SK-N-SH treated with all-trans-retinoic acid at 6 μM for 48 hours (cell line): ENCODE data around the gene CFAP52.
"Not testable (repeated sequence)": the region's sequence is repeated elsewhere in the genome, so short reads cannot be mapped to it uniquely, and the experiment has no call there.

Source experiments
- ARNTL ChIP-seq: fragments of 450-650 bp; formaldehyde crosslinking; IDR thresholded peaks from 2 replicates; pipeline ENCODE4 v1.5.0; 2020; ENCODE audit warnings: low read depth, mild to moderate bottlenecking, moderate library complexity, borderline replicate concordance
- RARB ChIP-seq: fragments of 250-450 bp; sonication (Bioruptor Pico); IDR thresholded peaks from 2 replicates; pipeline ENCODE4 v1.8.0; 2021; ENCODE audit warnings: mild to moderate bottlenecking, moderate library complexity
- SNAI2 ChIP-seq: fragments of 250-450 bp; sonication (Bioruptor Pico); IDR thresholded peaks from 2 replicates; pipeline ENCODE4 v1.5.0; 2020; ENCODE audit warnings: mild to moderate bottlenecking, moderate library complexity
- ZNF565 ChIP-seq: fragments of 450-650 bp; formaldehyde crosslinking; conservative IDR thresholded peaks from 2 replicates; pipeline ENCODE4 v1.5.0; 2020; ENCODE audit warnings: low read depth, mild to moderate bottlenecking, moderate library complexity
- ZNF70 ChIP-seq: fragments of 450-650 bp; formaldehyde crosslinking; IDR thresholded peaks from 2 replicates; pipeline ENCODE4 v1.5.0; 2020; ENCODE audit warnings: mild to moderate bottlenecking, moderate library complexity
- TF ChIP-seq, protein P1 (sequence below): fragments of 250-450 bp; sonication (Bioruptor Pico); IDR thresholded peaks from 2 replicates; pipeline ENCODE4 v1.8.0; 2021; ENCODE audit warnings: low read depth, mild to moderate bottlenecking, moderate library complexity, borderline replicate concordance
- TF ChIP-seq, protein P2 (sequence below): fragments of 250-450 bp; sonication (Bioruptor Pico); IDR thresholded peaks from 2 replicates; pipeline ENCODE4 v1.8.0; 2020; ENCODE audit warnings: mild to moderate bottlenecking, moderate library complexity, borderline replicate concordance
- TF ChIP-seq, protein P3 (sequence below): fragments of 250-450 bp; sonication (Bioruptor Pico); IDR thresholded peaks from 2 replicates; pipeline ENCODE4 v1.5.1; 2020; ENCODE audit warnings: low read depth, mild to moderate bottlenecking, moderate library complexity

DNA sequence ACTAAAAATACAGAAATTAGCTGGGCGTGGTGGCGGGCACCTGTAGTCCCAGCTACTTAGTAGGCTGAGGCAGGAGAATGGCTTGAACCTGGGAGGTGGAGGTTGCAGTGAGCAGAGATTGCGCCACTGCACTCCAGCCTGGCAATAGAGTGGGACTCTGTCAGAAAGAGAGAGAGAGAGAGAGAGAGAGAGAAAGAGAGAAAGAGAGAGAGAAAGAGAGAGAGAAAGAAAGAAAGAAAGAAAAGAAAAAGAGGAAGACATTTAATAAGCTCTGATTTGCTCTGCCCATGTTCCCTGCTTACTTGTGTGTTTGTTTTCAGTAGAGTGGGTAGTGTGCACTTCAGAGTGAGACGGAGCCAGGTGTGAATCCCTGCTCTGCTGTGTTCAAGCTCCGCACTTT is 21.2 kb downstream of the CFAP52 start:
- TF ChIP-seq SNAI2, ZNF70, ZNF565, ARNTL, RARB (CRISPR knock-in tag): not testable (repeated sequence)
- TF ChIP-seq, protein P1, sequence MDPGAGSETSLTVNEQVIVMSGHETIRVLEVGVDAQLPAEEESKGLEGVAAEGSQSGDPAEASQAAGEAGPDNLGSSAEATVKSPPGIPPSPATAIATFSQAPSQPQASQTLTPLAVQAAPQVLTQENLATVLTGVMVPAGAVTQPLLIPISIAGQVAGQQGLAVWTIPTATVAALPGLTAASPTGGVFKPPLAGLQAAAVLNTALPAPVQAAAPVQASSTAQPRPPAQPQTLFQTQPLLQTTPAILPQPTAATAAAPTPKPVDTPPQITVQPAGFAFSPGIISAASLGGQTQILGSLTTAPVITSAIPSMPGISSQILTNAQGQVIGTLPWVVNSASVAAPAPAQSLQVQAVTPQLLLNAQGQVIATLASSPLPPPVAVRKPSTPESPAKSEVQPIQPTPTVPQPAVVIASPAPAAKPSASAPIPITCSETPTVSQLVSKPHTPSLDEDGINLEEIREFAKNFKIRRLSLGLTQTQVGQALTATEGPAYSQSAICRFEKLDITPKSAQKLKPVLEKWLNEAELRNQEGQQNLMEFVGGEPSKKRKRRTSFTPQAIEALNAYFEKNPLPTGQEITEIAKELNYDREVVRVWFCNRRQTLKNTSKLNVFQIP (CRISPR knock-in tag) = not testable (repeated sequence)
- TF ChIP-seq, protein P2, sequence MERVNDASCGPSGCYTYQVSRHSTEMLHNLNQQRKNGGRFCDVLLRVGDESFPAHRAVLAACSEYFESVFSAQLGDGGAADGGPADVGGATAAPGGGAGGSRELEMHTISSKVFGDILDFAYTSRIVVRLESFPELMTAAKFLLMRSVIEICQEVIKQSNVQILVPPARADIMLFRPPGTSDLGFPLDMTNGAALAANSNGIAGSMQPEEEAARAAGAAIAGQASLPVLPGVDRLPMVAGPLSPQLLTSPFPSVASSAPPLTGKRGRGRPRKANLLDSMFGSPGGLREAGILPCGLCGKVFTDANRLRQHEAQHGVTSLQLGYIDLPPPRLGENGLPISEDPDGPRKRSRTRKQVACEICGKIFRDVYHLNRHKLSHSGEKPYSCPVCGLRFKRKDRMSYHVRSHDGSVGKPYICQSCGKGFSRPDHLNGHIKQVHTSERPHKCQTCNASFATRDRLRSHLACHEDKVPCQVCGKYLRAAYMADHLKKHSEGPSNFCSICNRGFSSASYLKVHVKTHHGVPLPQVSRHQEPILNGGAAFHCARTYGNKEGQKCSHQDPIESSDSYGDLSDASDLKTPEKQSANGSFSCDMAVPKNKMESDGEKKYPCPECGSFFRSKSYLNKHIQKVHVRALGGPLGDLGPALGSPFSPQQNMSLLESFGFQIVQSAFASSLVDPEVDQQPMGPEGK = not testable (repeated sequence)
- TF ChIP-seq, protein P3, sequence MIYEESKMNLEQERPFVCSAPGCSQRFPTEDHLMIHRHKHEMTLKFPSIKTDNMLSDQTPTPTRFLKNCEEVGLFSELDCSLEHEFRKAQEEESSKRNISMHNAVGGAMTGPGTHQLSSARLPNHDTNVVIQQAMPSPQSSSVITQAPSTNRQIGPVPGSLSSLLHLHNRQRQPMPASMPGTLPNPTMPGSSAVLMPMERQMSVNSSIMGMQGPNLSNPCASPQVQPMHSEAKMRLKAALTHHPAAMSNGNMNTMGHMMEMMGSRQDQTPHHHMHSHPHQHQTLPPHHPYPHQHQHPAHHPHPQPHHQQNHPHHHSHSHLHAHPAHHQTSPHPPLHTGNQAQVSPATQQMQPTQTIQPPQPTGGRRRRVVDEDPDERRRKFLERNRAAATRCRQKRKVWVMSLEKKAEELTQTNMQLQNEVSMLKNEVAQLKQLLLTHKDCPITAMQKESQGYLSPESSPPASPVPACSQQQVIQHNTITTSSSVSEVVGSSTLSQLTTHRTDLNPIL (CRISPR knock-in tag) = not testable (repeated sequence)
